ENCODE measurements around the gene CD96.
"Not testable (repeated sequence)": the region's sequence is repeated elsewhere in the genome, so short reads cannot be mapped to it uniquely, and the experiment has no call there.

CD96 gene

GRCh38 chr3:111635403-111635802 is 93.4 kb downstream of the CD96 start:
- no peak for FAIRE-seq

DNA sequence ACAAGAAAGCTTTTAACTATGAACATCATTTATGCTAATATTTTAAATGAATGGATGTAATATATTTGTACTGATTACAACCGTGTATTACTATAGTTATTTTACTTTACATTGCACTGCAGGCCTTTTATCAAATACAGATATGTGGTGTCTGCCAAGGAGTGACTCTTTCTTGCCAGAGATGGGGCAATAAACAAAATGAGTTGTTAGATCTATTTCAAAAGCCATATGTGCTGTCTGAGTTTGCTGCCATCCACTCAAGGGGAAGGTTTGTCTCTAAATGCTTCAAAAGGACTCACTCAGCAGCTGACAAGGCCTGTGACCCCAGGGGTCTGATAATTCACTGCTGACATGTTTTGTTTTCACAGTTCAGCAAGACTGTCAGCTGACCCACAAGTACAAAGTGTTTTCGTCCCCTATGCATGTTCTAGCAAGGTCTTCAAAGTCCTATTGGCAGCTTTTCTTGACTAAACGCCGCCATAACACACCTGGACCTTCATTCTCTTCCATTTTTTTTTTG is 94.4 kb downstream of the CD96 start:
- FAIRE-seq, result no peak

DNA sequence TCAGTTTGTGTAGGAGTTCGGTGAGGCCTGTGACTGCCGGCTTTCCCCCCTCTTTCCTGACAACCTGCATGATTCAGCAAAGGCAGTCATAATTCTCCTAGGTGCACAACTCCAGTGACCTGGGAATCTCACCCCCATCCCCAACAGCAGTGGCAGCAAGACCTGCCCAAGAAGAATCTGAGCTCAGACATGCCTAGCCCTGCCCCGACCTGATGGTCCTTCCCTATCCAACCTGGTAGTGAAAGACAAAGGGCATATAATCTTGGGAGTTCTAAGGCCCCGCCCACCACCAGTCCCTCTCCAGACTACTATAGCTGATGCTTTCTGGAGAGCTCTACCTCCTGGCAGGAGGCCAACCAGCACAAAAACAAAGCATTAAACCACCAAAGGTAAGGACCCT is 97.3 kb downstream of the CD96 start:
- no peak for FAIRE-seq

GRCh38 chr3:111648991-111649579 is 107.1 kb downstream of the CD96 start:
- FAIRE-seq, result no peak

- no peak for FAIRE-seq
These were observed 108.6 kb downstream of the CD96 start for GRCh38 chr3:111650378-111651275.

DNA sequence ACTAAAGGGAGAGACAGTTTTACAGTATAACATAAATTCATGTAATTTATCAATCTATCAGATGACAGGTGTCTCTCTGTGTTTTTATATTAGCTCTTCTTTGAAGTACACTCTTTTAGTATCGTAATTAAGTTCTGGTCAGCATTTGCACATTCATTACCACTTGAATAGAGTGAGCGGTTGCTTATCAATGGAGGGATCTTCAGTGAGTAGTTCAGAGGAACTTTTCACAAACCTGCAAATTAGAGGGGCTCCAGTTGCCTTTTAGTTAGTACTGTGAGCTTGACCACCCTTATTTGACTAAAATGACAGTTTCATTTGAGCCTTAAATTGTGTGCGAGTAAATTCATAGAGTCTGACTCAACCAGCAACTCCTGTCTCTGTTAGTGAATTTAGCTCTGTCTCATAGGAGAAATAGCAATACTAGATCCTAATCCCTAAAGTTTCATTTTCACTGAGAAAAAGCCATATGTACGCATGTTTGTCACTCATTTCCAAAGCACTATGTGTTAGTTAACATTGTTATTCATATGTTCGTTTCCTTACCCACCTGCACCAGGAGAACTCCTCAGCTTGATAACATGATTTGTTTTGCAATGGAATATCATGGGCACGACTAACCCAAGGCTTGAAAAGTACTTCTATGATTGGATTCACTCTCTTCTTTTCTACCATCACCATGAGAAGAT is 110.6 kb downstream of the CD96 start:
- no peak for FAIRE-seq

- no peak for FAIRE-seq
These were observed 111.8 kb downstream of the CD96 start for GRCh38 chr3:111653766-111654165.

GRCh38 chr3:111662012-111662411 is 120.0 kb downstream of the CD96 start:
- FAIRE-seq, result no peak

DNA sequence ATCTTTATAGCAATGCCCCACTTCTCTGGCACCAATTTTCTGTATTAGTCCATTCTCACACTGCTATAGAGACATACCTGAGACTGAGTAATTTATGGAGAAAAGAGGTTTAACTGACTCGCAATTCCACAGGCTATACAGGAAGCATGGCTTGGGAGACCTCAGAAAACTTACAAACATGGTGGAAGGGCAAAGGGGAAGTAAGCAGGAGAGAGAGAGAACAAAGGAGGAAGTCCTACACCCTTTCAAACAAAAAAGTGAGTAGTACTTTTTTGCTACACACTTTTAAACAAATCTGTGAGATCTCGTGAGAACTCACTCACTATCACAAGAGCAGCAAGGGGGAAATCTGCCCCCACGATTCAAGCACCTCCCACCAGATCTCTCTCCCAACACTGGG is 120.9 kb downstream of the CD96 start:
- FAIRE-seq, result no peak

DNA sequence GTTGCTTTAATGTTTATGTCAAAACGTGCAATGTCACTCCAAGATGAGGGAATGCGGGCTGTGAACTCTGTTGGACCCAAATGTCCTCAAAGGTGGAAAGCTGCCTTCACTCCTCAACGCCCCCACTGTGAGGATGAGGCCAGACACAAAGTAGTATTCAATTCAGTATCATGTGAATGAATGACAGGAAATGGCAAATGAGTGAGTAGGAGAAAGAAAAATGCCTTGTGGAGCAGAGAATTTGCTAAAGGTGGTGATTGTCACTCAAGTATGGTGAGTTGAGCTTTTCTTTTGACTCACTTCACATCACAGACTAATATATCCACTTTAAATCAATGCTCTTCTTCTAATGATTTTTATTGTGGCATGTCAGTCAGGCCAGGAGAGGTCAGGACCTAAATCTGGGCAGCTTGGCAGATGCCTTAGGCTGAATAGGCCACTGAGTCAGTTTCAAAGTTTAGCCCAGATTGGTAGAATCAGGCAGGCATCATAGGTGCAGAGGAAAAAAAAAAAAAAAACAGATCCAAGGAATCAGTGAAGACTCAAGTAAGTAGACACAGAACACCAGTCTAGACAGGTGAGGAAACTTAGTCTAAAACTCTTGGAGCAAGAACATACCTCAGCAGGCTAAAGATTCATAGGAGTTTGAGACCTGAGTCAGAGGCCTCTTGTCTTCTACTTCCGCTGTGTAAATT is 124.2 kb downstream of the CD96 start:
- FAIRE-seq, result no peak

- no peak for FAIRE-seq
These were observed 125.2 kb downstream of the CD96 start for GRCh38 chr3:111667170-111667569.

DNA sequence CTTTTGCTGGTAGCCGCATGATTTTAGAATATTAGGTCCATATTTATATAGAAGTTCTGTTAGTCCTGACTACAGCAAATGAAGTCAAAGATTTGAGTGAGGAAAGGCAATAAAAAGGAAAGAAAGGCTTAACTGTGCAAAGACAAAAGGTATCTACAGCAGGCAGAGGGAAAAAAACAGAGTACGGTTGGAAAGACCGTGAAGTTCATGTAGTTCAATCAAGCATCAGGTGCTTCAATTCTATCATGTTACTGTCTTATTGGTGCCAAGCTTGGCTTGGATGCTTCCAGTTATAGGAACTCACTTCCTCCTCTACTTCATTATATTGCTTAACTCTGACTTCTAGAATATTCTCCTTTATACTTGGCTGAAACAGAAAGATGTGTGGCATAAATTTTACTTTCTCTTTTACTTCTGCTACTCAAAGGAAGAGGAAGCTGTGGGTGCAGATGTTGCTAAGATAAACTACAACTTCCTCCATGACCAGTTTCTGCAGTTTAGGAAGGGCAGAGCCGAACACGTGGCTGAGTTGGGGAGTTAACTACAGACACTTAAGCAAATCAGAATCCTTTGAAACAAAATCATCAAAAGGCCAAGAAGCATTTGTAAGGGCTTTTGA is 125.7 kb downstream of the CD96 start:
- no peak for FAIRE-seq

DNA sequence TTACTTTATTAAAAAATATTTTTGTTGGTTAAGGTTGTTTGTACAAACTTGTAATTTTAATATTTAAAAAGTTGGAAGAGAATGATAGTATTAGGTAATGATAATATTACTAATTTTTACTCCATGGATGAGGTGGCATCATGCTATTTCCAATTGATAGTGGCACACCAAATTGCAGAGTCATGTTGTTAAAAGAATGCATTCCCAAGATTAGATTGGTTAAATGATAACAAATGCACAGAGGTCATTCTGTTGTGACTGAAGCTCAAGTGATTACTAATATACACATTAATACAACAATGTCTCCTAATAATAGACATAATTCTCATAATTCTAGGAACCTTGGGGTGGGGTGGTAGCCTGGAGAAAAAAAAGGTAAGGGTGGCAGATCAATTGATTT is 126.3 kb downstream of the CD96 start:
- FAIRE-seq, result no peak

DNA sequence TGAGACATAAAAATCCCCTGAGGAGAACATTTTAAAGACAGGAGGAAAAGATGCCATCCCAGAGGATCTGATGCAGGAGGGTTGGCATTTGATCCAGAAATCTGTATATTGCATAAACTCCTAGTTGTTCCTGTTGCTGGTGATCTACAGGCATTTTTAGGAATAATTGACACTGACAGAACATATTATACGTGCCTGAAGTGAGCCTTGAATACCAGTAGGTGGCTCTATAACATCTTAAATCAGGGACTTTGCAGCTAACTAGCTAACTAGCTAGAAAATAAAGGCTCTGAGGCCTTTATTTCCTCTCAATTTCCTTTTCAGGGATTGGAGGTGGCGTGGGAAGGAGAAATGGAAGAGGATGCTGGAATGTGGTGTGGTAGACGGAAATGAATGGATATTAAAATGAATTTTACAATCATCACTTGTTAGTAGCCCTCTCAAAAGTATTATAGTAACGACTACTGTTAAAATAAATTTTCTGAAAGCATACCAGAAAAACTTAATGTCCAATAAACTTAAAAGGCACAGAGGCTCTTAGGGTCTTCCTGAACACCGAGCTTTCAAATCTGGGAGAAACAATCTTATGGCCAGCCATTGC is 127.0 kb downstream of the CD96 start:
- peak; percentile 46 for FAIRE-seq

- FAIRE-seq, result no peak
These were observed 128.1 kb downstream of the CD96 start for GRCh38 chr3:111669926-111670630.

DNA sequence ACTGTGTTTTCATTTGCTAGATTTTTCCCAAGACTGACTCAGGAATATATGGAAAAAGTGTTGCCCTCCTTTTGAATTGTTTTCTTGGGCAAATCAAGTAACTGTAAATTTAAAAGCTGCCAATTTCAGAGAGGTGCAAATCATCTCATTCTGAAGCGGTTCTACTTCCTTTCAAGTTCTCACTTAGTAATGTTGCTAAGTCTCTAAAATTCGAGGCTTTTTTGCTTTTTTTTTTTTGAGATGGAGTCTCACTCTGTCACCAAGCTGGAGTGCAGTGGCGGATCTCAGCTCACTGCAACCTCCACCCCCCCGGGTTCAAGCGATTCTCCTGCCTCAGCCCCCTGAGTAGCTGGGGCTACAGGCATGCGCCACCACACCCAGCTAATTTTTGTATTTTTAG is 130.5 kb downstream of the CD96 start:
- FAIRE-seq, result not testable (repeated sequence)

- no peak for FAIRE-seq
These were observed 133.8 kb downstream of the CD96 start for GRCh38 chr3:111675846-111676210.

- FAIRE-seq, result no peak
These were observed 134.4 kb downstream of the CD96 start for GRCh38 chr3:111676211-111677006.

DNA sequence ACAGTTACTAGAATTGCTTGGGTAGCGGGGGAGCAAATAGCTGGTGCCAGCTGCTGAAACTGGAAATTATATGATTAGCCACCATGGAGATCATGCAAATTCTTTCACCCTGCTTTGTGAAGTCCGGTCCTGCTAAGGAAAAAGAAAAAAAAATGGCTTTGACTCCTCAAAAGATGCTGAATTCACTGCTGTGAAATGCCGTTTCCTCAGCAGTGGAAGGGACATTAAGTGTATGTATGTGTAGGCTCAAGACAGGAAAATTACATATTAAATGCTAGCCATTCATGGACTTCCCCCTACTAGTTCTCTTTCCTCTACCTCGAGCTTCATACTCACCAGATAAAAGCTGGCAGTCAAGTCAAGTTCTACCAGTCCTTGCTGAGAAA is 135.0 kb downstream of the CD96 start:
- no peak for FAIRE-seq

GRCh38 chr3:111681661-111682426 is 139.8 kb downstream of the CD96 start:
- no peak for FAIRE-seq
